ENCODE measurements around the gene MIA.
"Not testable (repeated sequence)": the region's sequence is repeated elsewhere in the genome, so short reads cannot be mapped to it uniquely, and the experiment has no call there.

The MIA gene

GRCh38 chr19:40826699-40827385, 51.5 kb downstream of the MIA start:
- not testable (repeated sequence) for H3K79me2 ChIP-seq (ENCODE audit: insufficient read depth, low read depth); H4K20me1 ChIP-seq (ENCODE audit: insufficient read depth); H3K4me3 ChIP-seq (IDR thresholded peaks at IDR 0.05; ENCODE audit: insufficient read depth, low read depth, low read length); H3K4me2 ChIP-seq; H3K27me3 ChIP-seq (ENCODE audit: insufficient read depth, low read depth); H2AFZ ChIP-seq (ENCODE audit: low read depth); H3K9ac ChIP-seq; H3K36me3 ChIP-seq (ENCODE audit: insufficient read depth); H3K4me1 ChIP-seq (ENCODE audit: low read depth, poor library complexity, severe bottlenecking); H3K27ac ChIP-seq

All from KMS-11 (cell line).